Osteocyte (in vitro differentiated cells): Measurements from ENCODE around the gene NIT1. TPM values are rescaled to one million over a fixed set of nuclear protein-coding genes. Genes with fewer than 3 reads are reported as not detected.

Experiments used
- DNase-seq: peaks from one replicate; pipeline ENCODE4 v3.0.0; 2021; ENCODE audit warnings: mixed read lengths; ENCODE audit not compliant: unreplicated experiment; ENCODE audit errors: extremely low spot score
- H3K27ac Mint-ChIP-seq: one replicate; pipeline ENCODE4 v1.8.0; 2021; ENCODE audit warnings: mild to moderate bottlenecking, mixed read lengths; ENCODE audit not compliant: unreplicated experiment
- H3K27me3 Mint-ChIP-seq: one replicate; pipeline ENCODE4 v1.8.0; 2021; ENCODE audit warnings: mixed read lengths; ENCODE audit not compliant: unreplicated experiment
- H3K36me3 Mint-ChIP-seq: one replicate; pipeline ENCODE4 v1.8.0; 2021; ENCODE audit warnings: mixed read lengths; ENCODE audit not compliant: unreplicated experiment
- H3K4me1 Mint-ChIP-seq: one replicate; pipeline ENCODE4 v1.8.0; 2021; ENCODE audit warnings: mixed read lengths; ENCODE audit not compliant: unreplicated experiment
- H3K4me3 Mint-ChIP-seq: one replicate; pipeline ENCODE4 v1.8.0; 2021; ENCODE audit warnings: mild to moderate bottlenecking, moderate library complexity, mixed read lengths; ENCODE audit not compliant: unreplicated experiment
- H3K9me3 Mint-ChIP-seq: one replicate; pipeline ENCODE4 v1.8.0; 2021; ENCODE audit warnings: mixed read lengths; ENCODE audit not compliant: unreplicated experiment
- CTCF ChIP-seq: fragments of 200-600 bp; sonication (generic); IDR thresholded peaks from 2 replicates; pipeline ENCODE4 v1.5.0; 2021; ENCODE audit warnings: antibody characterized with exemption, mild to moderate bottlenecking, moderate library complexity
- total RNA-seq: library from RNA; stranded (reverse); gene quantifications from 2 replicates; pipeline ENCODE4 v1.2.1, GENCODE V29; 2021

Gene NIT1
- total RNA-seq, 1 donor from 2014 or later, result 33.2 TPM

- no peak overlapping the region for H3K27ac Mint-ChIP-seq
These were observed 41.5 kb upstream of the NIT1 start for GRCh38 chr1:161076410-161076809.

GRCh38 chr1:161077426-161077825, 40.5 kb upstream of the NIT1 start:
- H3K9me3 Mint-ChIP-seq, result no peaks in the 10 kb centered on the region
- DNase-seq, result no peak
- TF ChIP-seq CTCF, result no peak
- no peaks in the 10 kb centered on the region for H3K4me1 Mint-ChIP-seq
- no peaks in the 10 kb centered on the region for H3K36me3 Mint-ChIP-seq
- H3K27me3 Mint-ChIP-seq, result no peaks in the 10 kb centered on the region
- no peak overlapping the region for H3K27ac Mint-ChIP-seq
- no peak overlapping the region for H3K4me3 Mint-ChIP-seq

More at GRCh38 chr1:161076410-161076809, 41.5 kb upstream of the NIT1 start:
- TF ChIP-seq CTCF, result no peak
- Mint-ChIP-seq H3K36me3 (no peaks in the 10 kb centered on the region), H3K4me3 (no peak overlapping the region), H3K9me3 (no peaks in the 10 kb centered on the region), H3K27me3 (no peaks in the 10 kb centered on the region), H3K4me1 (no peaks in the 10 kb centered on the region)
- no peak for DNase-seq

GRCh38 chr1:161079436-161080110, 38.3 kb upstream of the NIT1 start:
- H3K4me1 Mint-ChIP-seq, result peaks cover 7% of the 10 kb centered on the region
- H3K36me3 Mint-ChIP-seq, result no peaks in the 10 kb centered on the region
- no peak for DNase-seq
- no peak for TF ChIP-seq CTCF
- no peaks in the 10 kb centered on the region for H3K9me3 Mint-ChIP-seq
- no peak overlapping the region for H3K4me3 Mint-ChIP-seq
- H3K27me3 Mint-ChIP-seq, result no peaks in the 10 kb centered on the region
- H3K27ac Mint-ChIP-seq, result no peak overlapping the region

GRCh38 chr1:161080441-161081405, 37.2 kb upstream of the NIT1 start:
- DNase-seq, result no peak
- H3K4me1 Mint-ChIP-seq, result peaks cover 7% of the 10 kb centered on the region

More at GRCh38 chr1:161080441-161081405, 37.2 kb upstream of the NIT1 start:
- H3K4me3 Mint-ChIP-seq, result no peak overlapping the region
- no peak overlapping the region for H3K27ac Mint-ChIP-seq
- no peak for TF ChIP-seq CTCF
- no peaks in the 10 kb centered on the region for H3K36me3 Mint-ChIP-seq
- no peaks in the 10 kb centered on the region for H3K27me3 Mint-ChIP-seq
- H3K9me3 Mint-ChIP-seq, result no peaks in the 10 kb centered on the region
